ENCODE data around the gene POU4F1.

POU4F1 gene

DNA sequence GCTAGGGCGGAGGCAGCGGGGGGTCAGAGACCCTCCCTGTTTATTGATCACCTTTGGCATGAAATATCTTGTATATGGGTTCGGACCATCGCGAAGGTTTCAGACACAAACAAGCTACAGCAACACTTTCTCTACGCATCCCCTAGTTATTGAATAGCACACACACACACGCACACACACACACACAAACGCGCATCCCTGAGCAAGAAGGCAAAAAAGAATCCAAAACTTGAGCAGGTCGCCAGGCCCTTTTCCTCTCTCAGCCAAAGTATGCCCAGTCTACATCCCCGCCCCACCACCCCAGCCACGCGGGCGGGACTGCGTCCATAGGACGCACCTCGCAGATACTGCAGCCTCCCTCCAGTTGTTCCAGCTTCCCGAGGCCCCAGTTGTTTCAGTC lies 16.0 kb downstream of the POU4F1 start:
- Mint-ChIP-seq H3K27me3 (peaks cover 49% of the 10 kb centered on the region), H3K4me3 (no peak overlapping the region), H3K36me3 (no peaks in the 10 kb centered on the region), H3K27ac (no peak overlapping the region), H3K4me1 (no peaks in the 10 kb centered on the region), H3K9me3 (no peaks in the 10 kb centered on the region)
- DNase-seq, result no peak
- CTCF ChIA-PET, result no interaction called here

GRCh38 chr13:78586706-78587105 lies 16.6 kb downstream of the POU4F1 start:
- H3K4me3 Mint-ChIP-seq, result no peak overlapping the region
- no peak overlapping the region for H3K27ac Mint-ChIP-seq
- H3K9me3 Mint-ChIP-seq, result no peaks in the 10 kb centered on the region
- DNase-seq, result no peak
- H3K36me3 Mint-ChIP-seq, result no peaks in the 10 kb centered on the region
- CTCF ChIA-PET, result interaction anchor here (1.0 kb wide), 1 partner anchor 21 kb away, joined by 3 read pairs; no protein-coding TSS in a partner anchor
- no peaks in the 10 kb centered on the region for H3K4me1 Mint-ChIP-seq
- H3K27me3 Mint-ChIP-seq, result peaks cover 47% of the 10 kb centered on the region

GRCh38 chr13:78576261-78576660 lies 27.1 kb downstream of the POU4F1 start:
- no peak overlapping the region for H3K27ac Mint-ChIP-seq
- H3K36me3 Mint-ChIP-seq, result no peaks in the 10 kb centered on the region
- no peaks in the 10 kb centered on the region for H3K4me1 Mint-ChIP-seq
- DNase-seq, result no peak
- H3K27me3 Mint-ChIP-seq, result peaks cover 10% of the 10 kb centered on the region
- H3K4me3 Mint-ChIP-seq, result no peak overlapping the region
- H3K9me3 Mint-ChIP-seq, result no peaks in the 10 kb centered on the region
- CTCF ChIA-PET, result interaction anchor here (0.6 kb wide), 1 partner anchor 88 kb away, joined by 3 read pairs; no protein-coding TSS in a partner anchor

DNA sequence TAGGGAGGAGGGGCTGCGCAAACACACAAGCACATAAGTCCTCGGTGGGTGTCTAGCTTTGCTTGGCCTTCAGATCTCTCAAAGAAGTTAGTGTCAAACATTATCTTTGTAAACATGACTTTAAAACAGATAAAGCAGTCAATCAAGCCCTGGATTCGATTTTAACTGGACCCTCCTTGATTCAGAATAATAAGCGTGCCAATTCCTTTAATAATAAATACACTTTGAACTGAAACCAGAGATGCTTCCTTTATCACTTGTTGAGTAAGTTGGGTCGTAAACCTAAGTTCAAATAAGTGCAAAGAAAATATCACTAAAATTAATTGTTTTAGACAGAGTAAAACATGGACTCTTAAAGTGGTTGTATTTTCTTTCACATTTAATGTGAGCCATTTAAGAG lies 30.9 kb downstream of the POU4F1 start:
- no peaks in the 10 kb centered on the region for H3K9me3 Mint-ChIP-seq
- no peaks in the 10 kb centered on the region for H3K36me3 Mint-ChIP-seq
- H3K4me1 Mint-ChIP-seq, result no peaks in the 10 kb centered on the region
- no peak for DNase-seq
- CTCF ChIA-PET, result no interaction called here
- no peak overlapping the region for H3K4me3 Mint-ChIP-seq
- no peak overlapping the region for H3K27ac Mint-ChIP-seq
- H3K27me3 Mint-ChIP-seq, result peaks cover 5% of the 10 kb centered on the region

DNA sequence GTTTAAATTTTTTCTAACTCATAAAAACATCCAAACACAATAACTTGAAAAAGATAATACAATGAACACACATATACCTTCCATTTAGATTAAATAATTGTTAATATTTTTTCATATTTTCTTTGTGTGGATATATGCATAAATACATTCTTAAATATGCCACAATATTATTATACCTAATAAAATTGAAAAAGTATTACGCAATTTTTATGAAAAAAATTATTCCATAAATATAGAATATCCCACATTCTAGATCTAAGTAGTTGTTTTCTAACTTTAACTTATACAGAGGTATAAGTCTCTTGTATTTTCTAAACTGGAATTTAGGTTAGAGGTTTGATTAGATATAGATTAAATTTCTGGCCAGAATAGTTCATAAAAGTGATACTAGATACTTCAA lies 34.3 kb downstream of the POU4F1 start:
- Mint-ChIP-seq H3K4me3 (no peak overlapping the region), H3K36me3 (no peaks in the 10 kb centered on the region), H3K27me3 (peaks cover 5% of the 10 kb centered on the region), H3K9me3 (no peaks in the 10 kb centered on the region), H3K4me1 (no peaks in the 10 kb centered on the region), H3K27ac (no peak overlapping the region)
- CTCF ChIA-PET, result no interaction called here
- DNase-seq, result no peak

DNA sequence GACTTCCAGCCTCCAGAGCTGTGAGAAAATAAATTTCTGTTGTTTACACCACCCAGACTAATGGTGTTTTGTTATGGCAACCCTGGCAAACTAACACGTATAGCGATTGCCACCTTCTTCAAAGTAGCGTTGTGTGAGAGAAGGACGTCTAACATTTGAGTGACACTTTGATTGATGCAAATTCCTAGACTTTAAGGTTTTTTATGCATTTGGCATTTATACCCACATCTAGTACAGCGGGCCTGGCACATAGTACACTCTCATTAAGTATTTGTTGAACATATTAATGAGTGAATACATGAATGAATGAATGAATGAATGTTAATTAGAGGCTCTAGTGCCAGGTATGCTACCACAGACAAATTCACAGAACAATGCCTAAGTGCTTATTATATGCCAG lies 36.7 kb downstream of the POU4F1 start:
- no peak overlapping the region for H3K27ac Mint-ChIP-seq
- no peak overlapping the region for H3K4me3 Mint-ChIP-seq
- H3K36me3 Mint-ChIP-seq, result no peaks in the 10 kb centered on the region
- CTCF ChIA-PET, result no interaction called here
- no peaks in the 10 kb centered on the region for H3K9me3 Mint-ChIP-seq
- H3K27me3 Mint-ChIP-seq, result peaks cover 3% of the 10 kb centered on the region
- H3K4me1 Mint-ChIP-seq, result no peaks in the 10 kb centered on the region
- no peak for DNase-seq

DNA sequence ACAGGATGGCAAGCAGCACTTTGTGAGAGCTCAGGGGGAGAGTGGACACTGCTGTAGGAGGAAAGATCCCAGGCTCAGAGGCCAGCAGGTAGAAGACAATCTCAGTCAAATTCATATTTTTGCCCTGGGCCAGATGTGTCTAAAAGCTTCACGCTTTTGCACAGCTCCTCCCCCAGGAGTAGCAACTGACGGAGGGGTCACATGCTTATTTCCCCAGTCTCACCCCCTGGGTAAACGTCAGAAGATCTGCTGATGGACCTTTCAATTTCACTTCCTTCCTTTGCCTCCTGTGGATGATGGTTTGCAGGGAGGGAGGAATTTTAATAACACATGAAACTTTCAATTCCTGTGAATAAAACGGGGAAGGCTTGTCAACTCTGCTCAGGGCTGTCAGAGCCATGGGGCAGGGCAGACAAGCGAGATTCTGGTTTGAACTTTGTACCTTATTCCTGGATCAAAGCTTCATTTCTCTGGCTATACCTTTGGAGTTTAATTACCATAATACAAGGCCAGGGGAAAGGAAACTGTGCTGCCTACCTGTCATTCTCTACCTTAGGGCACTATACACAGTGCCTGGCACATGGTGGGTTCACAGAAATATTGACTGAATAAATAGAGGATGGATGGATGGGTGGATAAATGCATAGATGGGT lies 41.0 kb downstream of the POU4F1 start:
- Mint-ChIP-seq H3K4me3 (no peak overlapping the region), H3K4me1 (no peaks in the 10 kb centered on the region), H3K27ac (no peak overlapping the region), H3K36me3 (no peaks in the 10 kb centered on the region), H3K9me3 (no peaks in the 10 kb centered on the region), H3K27me3 (peaks cover 5% of the 10 kb centered on the region)
- DNase-seq, result no peak
- CTCF ChIA-PET, result no interaction called here

All from activated naive CD4-positive, alpha-beta T cell treated with anti-CD3 and anti-CD28 coated beads, Interleukin-2, amount 10 ng/mL, durations not matched to agents 7 days and 5 days (primary cell).